HL-60 (cell line): ENCODE results near the gene NOXA1.

Experiments
- DNase-seq, 2 experiments: peaks; one replicate each; pipeline ENCODE4 v3.0.0-alpha.2; 2010 to 2020; ENCODE audit warnings: low read depth in 1 of 2, low spot score in 1 of 2
- H3K27ac ChIP-seq: fragments of 250-450 bp; sonication (Bioruptor Pico); replicated peaks from 2 replicates; pipeline ENCODE4 v1.5.1; 2020; ENCODE audit warnings: mild to moderate bottlenecking, moderate library complexity
- H3K27me3 ChIP-seq: fragments of 250-450 bp; sonication (Bioruptor Pico); 2 replicates; pipeline ENCODE4 v1.5.1; 2021; ENCODE audit warnings: mild to moderate bottlenecking, moderate library complexity; ENCODE audit not compliant: insufficient read depth, poor library complexity, severe bottlenecking
- H3K4me3 ChIP-seq: replicated peaks from 2 replicates; pipeline ENCODE4 v1.5.1; 2011; ENCODE audit warnings: mild to moderate bottlenecking, control low read depth, low read length; ENCODE audit not compliant: insufficient read depth
- CTCF ChIP-seq: IDR thresholded peaks from one replicate; pipeline ENCODE4 v1.5.1; 2011; ENCODE audit warnings: low read length, control low read depth, inconsistent platforms; ENCODE audit not compliant: insufficient read depth
- GABPA ChIP-seq: IDR thresholded peaks from 2 replicates; pipeline ENCODE4 v1.6.1; 2012; ENCODE audit warnings: low read depth
- POLR2AphosphoS5 ChIP-seq: IDR thresholded peaks from 2 replicates; pipeline ENCODE4 v1.6.1; 2012; ENCODE audit warnings: low read depth
- REST ChIP-seq: IDR thresholded peaks from 2 replicates; pipeline ENCODE4 v1.6.1; 2012; ENCODE audit warnings: low read depth; ENCODE audit not compliant: insufficient replicate concordance
- SPI1 ChIP-seq: IDR thresholded peaks from 2 replicates; pipeline ENCODE4 v1.6.1; 2012; ENCODE audit warnings: low read depth, mild to moderate bottlenecking, borderline replicate concordance

The NOXA1 gene

GRCh38 chr9:137411645-137412380 is 11.4 kb upstream of the NOXA1 start:
- peak; percentile 76 to 77 for DNase-seq
- Histone ChIP-seq H3K4me3 (no peak overlapping the region; the same call in 1 of the 2 replicates), H3K27me3 (no peaks in the 10 kb centered on the region), H3K27ac (0 out of 2 replicates have a peak overlapping the region, but pooled peaks have one; percentile 29)
- TF ChIP-seq GABPA (no peak), POLR2AphosphoS5 (no peak), SPI1 (no peak), REST (no peak), CTCF (no peak)

GRCh38 chr9:137412431-137412830 is 10.8 kb upstream of the NOXA1 start:
- TF ChIP-seq REST (no peak), GABPA (no peak), POLR2AphosphoS5 (no peak), SPI1 (no peak), CTCF (no peak)
- no peak overlapping the region for H3K27ac ChIP-seq

GRCh38 chr9:137415451-137415850 is 7.7 kb upstream of the NOXA1 start:
- Histone ChIP-seq H3K27ac (no peak overlapping the region), H3K4me3 (no peak overlapping the region), H3K27me3 (no peaks in the 10 kb centered on the region)
- TF ChIP-seq REST: no peak
- TF ChIP-seq POLR2AphosphoS5: no peak
- TF ChIP-seq CTCF: no peak
- TF ChIP-seq GABPA: no peak
- TF ChIP-seq SPI1: no peak
- no peak for DNase-seq

More at GRCh38 chr9:137412431-137412830, 10.8 kb upstream of the NOXA1 start:
- no peak for DNase-seq
- Histone ChIP-seq H3K27me3 (no peaks in the 10 kb centered on the region), H3K4me3 (no peak overlapping the region)
